ENCODE measurements around the gene TREML1. TPM values are rescaled to one million over a fixed set of nuclear protein-coding genes. Genes with fewer than 3 reads are reported as not detected.

TREML1 gene
- total and polyA plus RNA-seq, 2 of the 4 experiments (the other 2 are of a cell fraction), result not detected

GRCh38 chr6:41100871-41101287, 53.3 kb downstream of the TREML1 start:
- H2BK15ac ChIP-seq (ENCODE audit: low read depth, low read length), result no peak overlapping the region
- DNase-seq (no peak), ATAC-seq (ENCODE audit: low read depth) (no peak)
- H3K36me3 ChIP-seq (ENCODE audit: control insufficient read depth, insufficient read depth, low read length), result peaks cover 26% of the 10 kb centered on the region
- H3K4me2 ChIP-seq (ENCODE audit: low read depth, low read length), result no peak overlapping the region
- CTCF ChIA-PET, result no interaction called here
- no peaks in the 10 kb centered on the region for H3K27me3 ChIP-seq (ENCODE audit: control insufficient read depth, insufficient read depth, low read length)
- H2BK20ac ChIP-seq (ENCODE audit: low read depth, low read length), result no peak overlapping the region
- H3K79me1 ChIP-seq (ENCODE audit: low read depth in 1 of 2, low read length in 2 of 2), result peaks cover 3 to 5% of the 10 kb centered on the region in 2 experiments
- intact Hi-C loops (cut with micrococcal nuclease) (no loop called here), in situ Hi-C loops (cut with MboI; ENCODE audit: low sequenced_read_pairs) (no loop called here), dilution Hi-C loops (cut with HindIII; ENCODE audit: low sequenced_read_pairs, unreplicated experiment) (no loop called here)
- H3K27ac ChIP-seq (ENCODE audit: insufficient read depth, low read length), result no peak overlapping the region
- no peak overlapping the region for H2AFZ ChIP-seq (replicated peaks; ENCODE audit: low read length, poor library complexity)
- H3K4ac ChIP-seq (ENCODE audit: low read depth, low read length), result no peak overlapping the region
- no peak overlapping the region for H3K4me3 ChIP-seq (ENCODE audit: insufficient read depth, low read depth, low read length)
- POLR2A ChIA-PET (ENCODE audit: unreplicated experiment), result no interaction called here
- H3K9me1 ChIP-seq (ENCODE audit: insufficient read depth, low read length), result peaks cover 6% of the 10 kb centered on the region; the same call in 1 of the 2 replicates
- 79% methylated on average over 33 of the region's 42 CpGs; no CpG with 5 or more reads in 1 of the 2 experiments for WGBS, 2 experiments (ENCODE audit: extremely low coverage in 2 of 2, insufficient read length in 1 of 2)
- no peak overlapping the region for H3K23ac ChIP-seq (ENCODE audit: low read depth, low read length)
- no peak overlapping the region for H3K9ac ChIP-seq (ENCODE audit: low read depth, low read length)
- no peak overlapping the region for H2AK5ac ChIP-seq (ENCODE audit: low read depth, low read length)
- no peak overlapping the region for H2BK5ac ChIP-seq (ENCODE audit: low read depth, low read length, poor library complexity, severe bottlenecking)
- no peak overlapping the region for H2AK9ac ChIP-seq (replicated peaks; ENCODE audit: low read depth, low read length, poor library complexity)
- H2BK120ac ChIP-seq (ENCODE audit: low read depth, low read length), result no peak overlapping the region
- no peak overlapping the region for H4K8ac ChIP-seq (ENCODE audit: low read depth in 2 of 2, low read length in 2 of 2)
- H3K56ac ChIP-seq (ENCODE audit: extremely low read depth, insufficient read depth, low read length), result no peak overlapping the region
- H3K14ac ChIP-seq (replicated peaks; ENCODE audit: low read depth, low read length), result no peak overlapping the region
- H3K9me3 ChIP-seq (ENCODE audit: control insufficient read depth, insufficient read depth, low read length), result no peaks in the 10 kb centered on the region
- no peak overlapping the region for H3K18ac ChIP-seq (ENCODE audit: low read depth, low read length)
- H4K91ac ChIP-seq (ENCODE audit: insufficient read depth, low read depth, low read length), result no peak overlapping the region
- TF ChIP-seq MAZ (IDR thresholded peaks at IDR 0.05; ENCODE audit: borderline replicate concordance, low read depth, low read length) (no peak), RCOR1 (IDR thresholded peaks at IDR 0.05; ENCODE audit: insufficient replicate concordance, low read length) (no peak), RAD21 (IDR thresholded peaks at IDR 0.05; ENCODE audit: low read length) (no peak)
- H4K5ac ChIP-seq (ENCODE audit: low read depth, low read length), result no peak overlapping the region
- no peaks in the 10 kb centered on the region for H4K20me1 ChIP-seq (ENCODE audit: insufficient read depth, low read length)
- peaks cover 3% of the 10 kb centered on the region; the same call in 1 of the 2 replicates for H3K4me1 ChIP-seq (ENCODE audit: control insufficient read depth, insufficient read depth, low read length)
- no TSS peak for BruUV-seq (replicated peaks)

Other genes with a start within 250 kb of the TREML1 start
- not detected in 2 replicates for gene UNC5CL, start 115.1 kb downstream of the TREML1 start, total RNA-seq (2012; rRNA removed)
- not detected in 2 replicates for gene UNC5CL, start 115.1 kb downstream of the TREML1 start, polyA plus RNA-seq (2012; rRNA removed)
- gene TSPO2, start 111.9 kb downstream of the TREML1 start, total RNA-seq (2012; rRNA removed), result not detected in 2 replicates
- not detected in 2 replicates for gene TSPO2, start 111.9 kb downstream of the TREML1 start, polyA plus RNA-seq (2012; rRNA removed)
- gene APOBEC2, start 101.1 kb downstream of the TREML1 start, total RNA-seq (2012; rRNA removed), result not detected in 2 replicates
- gene APOBEC2, start 101.1 kb downstream of the TREML1 start, polyA plus RNA-seq (2012; rRNA removed), result not detected in 2 replicates
- gene OARD1, start 82.0 kb downstream of the TREML1 start, total RNA-seq (2012; rRNA removed), result 2.3 and 5.6 TPM in 2 replicates
- 4.6 and 5.5 TPM in 2 replicates for gene OARD1, start 82.0 kb downstream of the TREML1 start, polyA plus RNA-seq (2012; rRNA removed)
- gene NFYA, start 81.4 kb downstream of the TREML1 start, total RNA-seq (2012; rRNA removed), result 21.9 and 28.5 TPM in 2 replicates
- gene NFYA, start 81.4 kb downstream of the TREML1 start, polyA plus RNA-seq (2012; rRNA removed), result 10.9 and 12.3 TPM in 2 replicates
- not detected in 2 replicates for gene TREM2, start 8.8 kb upstream of the TREML1 start, total RNA-seq (2012; rRNA removed)
- not detected in 2 replicates for gene TREM2, start 8.8 kb upstream of the TREML1 start, polyA plus RNA-seq (2012; rRNA removed)
- gene TREML2, start 46.8 kb upstream of the TREML1 start, total RNA-seq (2012; rRNA removed), result not detected in 2 replicates
- gene TREML2, start 46.8 kb upstream of the TREML1 start, polyA plus RNA-seq (2012; rRNA removed), result not detected in 2 replicates
- gene TREML4, start 74.0 kb upstream of the TREML1 start, total RNA-seq (2012; rRNA removed), result not detected in 2 replicates
- gene TREML4, start 74.0 kb upstream of the TREML1 start, polyA plus RNA-seq (2012; rRNA removed), result not detected in 2 replicates
- gene TREM1, start 132.3 kb upstream of the TREML1 start, total RNA-seq (2012; rRNA removed), result not detected in 2 replicates
- not detected in 2 replicates for gene TREM1, start 132.3 kb upstream of the TREML1 start, polyA plus RNA-seq (2012; rRNA removed)
- not detected in 2 replicates for gene NCR2, start 181.3 kb upstream of the TREML1 start, total RNA-seq (2012; rRNA removed)
- not detected in 2 replicates for gene NCR2, start 181.3 kb upstream of the TREML1 start, polyA plus RNA-seq (2012; rRNA removed)

All from IMR-90 (cell line).